ENCODE results near the gene GLYAT.
"Not testable (repeated sequence)": the region's sequence is repeated elsewhere in the genome, so short reads cannot be mapped to it uniquely, and the experiment has no call there.

GLYAT gene

DNA sequence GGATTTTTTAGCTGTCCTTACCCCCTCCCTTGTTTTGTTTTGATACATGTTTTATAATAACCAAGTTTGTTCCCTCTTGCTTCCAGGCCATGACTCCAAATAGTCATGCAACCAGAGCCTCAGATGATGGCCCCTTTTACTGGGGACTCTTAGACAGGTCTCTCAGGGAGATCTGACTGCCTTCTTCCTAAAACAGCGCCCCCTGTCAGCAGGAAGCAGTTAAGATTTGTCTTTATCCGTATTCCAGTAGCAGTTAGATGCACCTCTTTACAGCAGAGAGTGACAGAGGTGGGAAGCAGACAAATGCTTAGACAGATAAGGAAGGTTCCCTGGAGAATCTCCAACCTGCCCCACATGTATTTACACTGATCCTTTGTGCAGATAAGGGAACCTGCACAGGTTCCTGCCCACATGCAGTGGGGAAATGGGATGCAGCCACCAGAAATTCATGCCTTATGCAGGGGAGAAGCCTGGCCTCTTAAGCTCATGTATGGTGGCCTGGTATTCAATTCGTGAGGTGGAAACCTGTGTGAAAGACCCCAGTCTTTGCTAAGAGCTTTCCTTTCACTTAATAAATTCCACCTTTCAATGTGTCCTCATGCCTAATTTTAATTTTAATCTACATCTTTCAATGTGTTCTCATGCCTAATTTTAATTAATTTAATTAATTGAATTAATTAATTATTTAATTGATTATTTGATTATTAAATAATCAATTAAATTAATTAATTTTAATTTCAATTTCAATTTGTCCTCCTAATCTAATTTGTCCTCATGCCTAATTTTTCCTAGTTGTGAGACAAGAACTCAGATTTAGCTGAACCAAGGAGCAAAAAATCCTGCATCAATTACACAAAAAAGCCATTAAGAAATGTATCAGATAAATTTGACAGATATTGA lies 11.5 kb upstream of the GLYAT start:
- DNase-seq: no peak

DNA sequence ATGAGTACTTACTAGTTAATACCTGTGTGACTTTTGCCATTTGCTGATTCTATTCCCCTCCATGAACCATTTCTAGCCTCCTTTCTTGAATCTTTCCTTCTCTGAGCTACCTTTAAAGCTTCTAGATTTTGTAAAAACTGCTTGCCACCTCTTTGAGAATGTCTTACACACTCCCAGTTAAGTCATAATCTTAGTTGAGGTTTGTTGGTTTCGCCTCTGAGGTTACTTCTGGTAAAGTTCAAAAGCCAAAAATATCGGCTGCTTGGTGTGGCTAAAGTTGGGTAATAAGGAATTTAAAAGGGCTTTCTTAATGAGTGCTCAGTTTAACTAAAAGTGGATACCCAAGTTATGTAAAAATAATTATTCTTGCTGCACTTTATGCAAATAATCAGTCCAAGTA lies 10.4 kb upstream of the GLYAT start:
- DNase-seq: no peak

DNA sequence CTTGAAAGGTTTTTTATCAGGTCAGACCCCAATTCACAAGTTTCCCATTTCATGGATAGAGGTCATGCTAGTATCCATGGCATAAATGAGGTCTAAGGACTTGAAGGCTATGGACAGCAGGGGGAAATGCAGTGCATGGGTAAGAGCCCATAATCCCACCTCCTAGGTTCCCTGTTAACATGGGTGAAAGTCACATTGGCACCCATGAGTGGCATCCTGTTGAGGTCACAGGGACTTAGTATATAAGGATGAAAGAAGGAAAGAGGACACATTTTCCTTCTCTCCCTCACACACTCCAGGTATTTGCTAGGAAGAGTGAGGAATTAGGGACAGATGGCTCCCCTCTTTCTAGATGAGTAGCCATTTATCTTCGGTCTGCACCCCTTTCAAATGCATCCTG lies 9.4 kb upstream of the GLYAT start:
- DNase-seq: no peak

DNA sequence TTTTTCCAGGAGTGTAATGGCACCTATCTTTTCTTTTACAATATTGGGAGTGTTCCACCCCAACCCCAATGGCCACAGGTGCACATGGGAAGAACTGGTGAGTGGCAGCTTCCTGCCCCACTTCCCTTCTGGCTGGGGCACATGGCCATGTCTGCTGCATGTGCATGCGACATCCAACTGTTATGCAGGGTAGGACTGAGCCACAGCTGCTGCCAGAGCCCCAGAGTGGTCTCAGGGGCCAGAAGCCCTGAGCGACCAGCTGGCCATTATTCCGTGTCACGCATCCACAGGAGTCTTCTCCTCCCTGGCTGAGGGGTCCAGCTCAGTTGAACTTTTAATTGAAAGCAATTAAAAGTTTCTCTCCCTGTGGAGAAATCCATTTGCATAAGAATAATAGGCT lies 8.7 kb upstream of the GLYAT start:
- DNase-seq: no peak

DNA sequence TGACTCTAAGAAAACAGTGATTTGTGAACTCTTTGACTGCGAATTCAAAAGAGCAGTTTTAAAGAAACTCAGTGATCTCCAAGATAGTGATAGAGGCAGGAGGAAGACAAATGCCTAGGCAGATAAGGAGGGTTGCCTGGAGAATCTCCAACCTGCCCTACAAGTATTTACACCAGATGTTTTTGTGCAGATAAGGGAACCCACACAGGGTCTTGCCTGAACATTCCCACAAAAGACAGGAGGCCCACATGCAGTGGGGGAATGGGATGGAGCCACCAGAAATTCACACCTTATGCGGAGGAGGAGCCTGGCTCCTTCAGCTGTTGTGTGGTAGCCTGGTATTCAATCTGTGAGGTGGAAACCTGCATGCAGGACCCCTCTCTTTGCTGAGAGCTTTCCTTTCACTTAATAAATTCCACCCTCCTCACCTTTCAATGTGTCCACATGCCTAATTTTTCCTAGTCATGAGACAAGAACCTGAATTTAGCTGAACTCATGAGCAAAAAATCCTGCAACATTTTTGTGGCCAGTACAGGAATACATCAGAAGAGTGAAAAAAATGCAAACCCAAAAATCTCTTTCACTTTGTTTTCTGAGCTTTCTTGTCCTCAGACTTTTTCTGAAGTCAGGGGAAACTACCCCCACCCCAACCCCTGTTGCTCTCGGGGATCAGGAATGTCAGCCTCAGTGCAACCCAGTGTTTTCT lies 8.1 kb upstream of the GLYAT start:
- no peak for DNase-seq

DNA sequence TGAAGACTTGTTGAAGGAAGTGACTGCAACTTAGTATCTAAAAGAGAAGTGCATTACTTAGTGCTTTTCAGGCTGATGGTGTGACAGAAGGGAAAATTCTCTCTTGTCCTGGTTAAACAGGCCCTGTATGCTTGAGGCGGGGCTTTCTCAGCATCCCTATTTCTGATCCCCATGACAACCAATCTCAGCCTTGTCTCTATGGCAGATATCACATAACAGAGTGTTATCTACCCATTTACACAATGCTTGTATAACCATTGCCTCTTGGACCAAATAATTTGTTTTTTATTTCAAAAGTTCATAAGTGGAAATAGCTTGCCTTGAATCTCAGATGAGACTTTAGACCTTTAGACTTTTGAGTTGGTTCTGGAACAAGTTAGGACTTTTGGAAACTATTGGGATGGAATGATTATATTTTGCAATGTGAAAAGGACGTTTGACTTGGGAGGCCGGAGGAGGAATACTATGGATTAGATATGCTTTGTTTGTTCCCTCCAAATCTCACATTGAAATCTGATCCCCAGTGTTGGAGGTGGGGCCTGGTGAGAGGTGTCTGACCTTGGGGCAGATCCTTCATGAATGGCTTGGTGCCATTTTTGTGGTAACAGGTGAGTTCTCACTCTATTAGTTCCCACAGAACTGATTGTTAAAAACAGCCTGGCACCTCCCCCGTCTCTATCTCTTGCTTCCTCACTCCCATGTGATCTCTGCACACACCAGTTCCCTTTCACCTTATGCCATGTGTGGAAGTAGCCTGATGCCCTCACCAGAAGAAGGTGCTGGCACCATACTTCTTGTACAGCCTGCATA lies 3.1 kb upstream of the GLYAT start:
- no peak for DNase-seq

DNA sequence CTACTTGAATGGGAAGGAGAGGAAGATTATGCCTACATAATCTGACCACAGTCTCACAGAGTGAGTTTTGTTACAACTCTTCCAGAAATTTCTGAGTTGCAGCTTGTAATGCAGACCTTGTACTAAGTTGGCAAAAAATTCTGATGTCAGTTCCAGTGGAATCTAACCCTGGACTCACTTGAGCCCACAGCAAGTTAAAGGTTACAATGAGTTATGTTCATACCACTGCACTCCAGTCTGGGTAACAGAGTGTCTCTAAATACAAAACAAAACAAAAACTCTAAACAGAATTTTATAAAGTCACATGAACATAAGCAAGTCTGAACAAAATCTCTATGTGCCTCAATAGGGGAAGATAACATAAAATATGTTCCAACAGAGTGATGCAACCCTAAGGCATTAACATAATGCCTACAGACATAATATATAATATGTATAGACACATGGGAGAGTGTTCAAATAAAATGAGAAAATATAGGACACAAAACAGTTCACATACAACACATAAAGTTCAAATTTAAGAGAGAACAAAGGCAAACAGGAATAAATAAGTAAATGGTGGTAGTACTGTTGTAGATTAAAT lies 1.1 kb downstream of the GLYAT start:
- no peak for DNase-seq

DNA sequence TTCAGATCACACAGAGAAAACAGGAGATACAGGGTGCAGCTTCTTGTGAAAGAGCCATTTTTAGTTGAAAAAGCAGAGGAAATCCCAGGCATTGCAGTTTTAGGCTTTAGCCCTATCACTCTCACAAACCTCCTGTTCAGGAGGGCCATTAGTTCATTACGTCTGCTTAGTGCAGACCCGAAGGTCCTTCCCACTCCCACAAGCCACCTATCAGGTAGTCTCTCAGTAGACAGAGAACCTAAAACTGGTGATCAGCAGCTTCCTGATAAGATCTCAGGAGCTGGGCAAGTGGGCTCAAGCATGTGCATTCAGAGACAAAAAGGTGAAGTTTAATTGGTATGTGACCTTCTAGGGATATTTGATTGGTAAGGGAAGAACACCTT lies 4.3 kb downstream of the GLYAT start:
- DNase-seq: peak; percentile 27

DNA sequence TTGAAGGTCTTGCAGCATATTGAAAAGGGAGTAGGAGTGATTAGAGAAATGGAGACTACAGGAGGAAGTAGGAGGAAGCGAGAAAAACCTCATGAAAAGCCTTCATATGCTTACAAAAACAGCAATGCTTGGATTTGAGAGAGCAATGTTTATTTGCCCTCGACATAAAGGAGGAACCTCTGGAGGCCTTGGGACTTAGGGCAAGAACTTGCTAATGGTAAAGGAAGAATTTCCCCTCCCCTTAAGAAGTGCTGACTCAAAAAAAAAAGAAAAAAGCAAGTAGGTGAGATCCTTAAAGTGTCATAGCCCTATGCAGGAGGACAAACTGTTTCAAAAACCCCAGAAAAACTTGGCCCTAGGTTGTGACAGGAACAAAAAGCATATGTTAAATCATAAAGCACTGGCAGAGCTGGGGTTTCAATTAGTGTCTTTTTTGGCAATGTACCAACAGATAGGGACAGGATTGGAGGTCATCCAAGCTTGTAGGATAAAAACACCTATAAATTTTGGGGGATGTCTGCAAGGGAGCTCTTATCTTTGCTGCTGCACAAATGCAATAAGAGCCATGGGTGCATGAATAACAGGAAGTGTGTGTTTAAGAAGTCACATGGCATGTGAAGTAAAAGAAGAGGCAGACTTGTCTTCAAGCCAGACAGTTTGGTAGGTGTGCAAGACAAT lies 4.9 kb downstream of the GLYAT start:
- no peak for DNase-seq

DNA sequence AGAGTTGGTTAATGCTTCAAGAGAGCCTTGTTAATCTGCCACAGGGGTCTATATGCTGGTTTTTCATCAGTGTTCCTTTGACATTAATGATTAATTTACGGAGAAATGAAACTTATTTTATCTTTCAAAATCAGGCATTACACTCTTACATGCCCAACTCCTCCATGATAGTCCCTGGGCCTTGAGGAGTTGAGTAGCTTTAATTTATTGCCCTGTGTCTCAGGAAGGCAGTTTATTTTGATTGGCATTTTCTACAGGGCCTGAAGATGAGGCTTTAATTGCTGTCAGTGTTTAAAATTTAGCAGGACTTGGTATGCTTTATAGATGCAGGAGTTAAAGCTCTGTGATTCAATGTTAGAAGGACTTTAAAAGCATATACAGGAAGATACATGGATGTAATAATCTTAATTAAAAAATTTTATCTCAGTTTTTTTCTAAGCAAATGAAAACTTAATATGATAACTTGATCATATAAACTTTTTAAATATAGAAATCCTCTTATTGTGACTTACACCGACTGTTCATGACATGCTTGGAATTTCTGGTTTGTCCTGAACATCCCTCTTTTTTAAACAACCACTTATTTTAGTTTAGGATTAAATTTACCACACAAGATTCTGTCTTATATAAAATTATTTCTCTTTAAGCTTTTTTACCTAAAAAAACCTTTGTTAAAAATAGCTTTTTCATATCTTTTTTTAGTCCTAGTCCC lies 12.2 kb downstream of the GLYAT start:
- no peak for DNase-seq

DNA sequence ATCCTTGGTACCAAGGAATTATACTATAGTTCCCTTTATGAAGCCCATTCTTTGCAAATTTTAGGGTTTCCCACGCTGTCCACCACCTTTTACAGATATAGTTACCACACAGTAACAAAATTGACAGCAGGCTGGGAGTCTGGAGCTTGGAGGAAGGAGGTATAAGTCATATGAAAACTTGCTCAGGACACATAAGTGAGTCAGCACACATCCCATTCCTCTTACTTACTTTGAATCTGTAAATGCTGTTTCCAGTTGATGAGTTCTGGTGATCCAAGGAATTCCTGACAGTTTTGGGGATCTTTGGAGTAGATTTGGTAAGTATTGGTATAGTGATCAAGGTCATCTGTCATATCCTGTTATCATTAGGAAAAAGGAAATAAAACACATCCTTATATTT lies 19.2 kb downstream of the GLYAT start:
- DNase-seq: no peak

DNA sequence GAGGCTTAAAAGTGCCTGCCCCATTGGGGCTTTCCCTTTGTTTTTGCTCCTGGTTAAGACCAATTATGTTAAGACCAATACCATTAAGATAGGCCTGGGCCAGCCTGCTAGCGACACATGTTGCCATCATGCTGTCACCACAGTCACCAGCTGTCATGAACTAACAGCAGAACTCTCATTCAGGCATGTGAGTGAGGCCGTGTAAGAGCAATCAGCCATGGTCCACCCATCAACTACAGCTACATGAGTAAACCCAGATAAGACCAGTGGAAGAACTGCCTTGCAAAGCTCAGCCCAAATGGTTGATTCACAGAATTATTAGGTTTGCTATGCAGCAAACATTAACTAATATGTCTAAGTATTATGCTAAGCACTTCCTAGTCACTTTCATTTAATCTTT lies 19.9 kb downstream of the GLYAT start:
- DNase-seq: no peak

DNA sequence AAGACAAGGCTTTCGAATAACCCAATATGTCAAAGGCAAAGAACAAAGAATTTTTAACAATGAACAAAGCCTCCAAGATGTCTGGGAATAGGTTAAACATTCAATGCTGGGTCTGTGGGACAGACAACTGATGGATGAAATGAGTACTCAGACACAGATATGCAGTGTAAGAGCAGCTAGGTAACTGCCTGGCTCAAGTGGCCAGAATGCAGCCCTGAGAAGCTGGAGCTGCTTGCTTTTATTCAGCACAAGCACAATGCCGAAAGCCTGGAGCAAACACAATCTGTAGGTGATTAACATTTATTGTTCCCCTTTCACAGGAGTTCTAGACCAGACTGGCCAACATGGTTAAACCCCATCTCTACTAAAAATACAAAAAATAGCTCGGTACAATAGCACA lies 24.0 kb downstream of the GLYAT start:
- no peak for DNase-seq

DNA sequence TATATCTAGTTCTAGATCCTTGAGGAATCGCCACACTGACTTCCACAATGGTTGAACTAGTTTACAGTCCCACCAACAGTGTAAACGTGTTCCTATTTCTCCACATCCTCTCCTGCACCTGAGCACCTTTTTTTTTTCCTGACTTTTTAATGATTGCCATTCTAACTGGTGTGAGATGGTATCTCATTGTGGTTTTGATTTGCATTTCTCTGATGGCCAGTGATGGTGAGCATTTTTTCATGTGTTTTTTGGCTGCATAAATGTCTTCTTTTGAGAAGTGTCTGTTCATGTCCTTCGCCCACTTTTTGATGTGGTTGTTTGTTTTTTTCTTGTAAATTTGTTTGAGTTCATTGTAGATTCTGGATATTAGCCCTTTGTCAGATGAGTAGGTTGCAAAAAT lies 34.9 kb downstream of the GLYAT start:
- not testable (repeated sequence) for DNase-seq

DNA sequence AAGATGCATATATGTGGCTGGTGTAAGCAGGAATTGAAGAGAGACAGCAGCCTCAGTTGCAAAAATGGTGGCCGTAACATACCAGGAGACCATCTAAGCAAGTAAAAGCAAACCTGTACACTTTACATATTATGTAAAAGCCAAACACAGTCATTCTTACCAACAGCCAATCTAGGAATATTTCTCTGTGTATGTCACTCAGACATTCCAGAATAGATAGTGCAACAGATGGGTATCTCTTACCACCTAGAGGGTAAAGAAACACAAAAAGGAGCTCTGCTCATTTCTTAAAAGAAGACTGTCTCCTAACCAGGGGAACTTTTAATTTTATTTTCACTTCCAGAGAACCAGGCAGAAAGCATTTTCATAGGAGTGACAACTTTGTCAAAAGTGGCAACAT lies 38.7 kb downstream of the GLYAT start:
- no peak for DNase-seq

DNA sequence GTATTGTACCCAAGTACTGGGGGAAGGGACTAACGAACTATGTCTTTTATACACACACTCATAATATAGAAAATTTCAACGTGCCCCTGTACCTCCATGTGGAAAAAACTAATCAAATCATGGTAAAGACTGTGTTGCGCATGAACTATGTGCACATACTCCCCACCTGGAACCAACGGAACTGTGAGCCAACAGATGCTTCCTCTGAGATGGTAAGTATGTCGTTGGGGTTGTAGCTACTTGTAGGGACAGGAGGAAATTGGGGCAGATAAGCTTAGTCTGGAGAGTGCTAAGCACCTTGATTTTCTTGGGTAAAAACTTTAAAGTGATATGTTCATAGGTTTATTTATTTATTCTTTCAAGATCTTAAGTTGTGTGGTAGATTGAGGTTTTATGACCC lies 40.1 kb downstream of the GLYAT start:
- no peak for DNase-seq

DNA sequence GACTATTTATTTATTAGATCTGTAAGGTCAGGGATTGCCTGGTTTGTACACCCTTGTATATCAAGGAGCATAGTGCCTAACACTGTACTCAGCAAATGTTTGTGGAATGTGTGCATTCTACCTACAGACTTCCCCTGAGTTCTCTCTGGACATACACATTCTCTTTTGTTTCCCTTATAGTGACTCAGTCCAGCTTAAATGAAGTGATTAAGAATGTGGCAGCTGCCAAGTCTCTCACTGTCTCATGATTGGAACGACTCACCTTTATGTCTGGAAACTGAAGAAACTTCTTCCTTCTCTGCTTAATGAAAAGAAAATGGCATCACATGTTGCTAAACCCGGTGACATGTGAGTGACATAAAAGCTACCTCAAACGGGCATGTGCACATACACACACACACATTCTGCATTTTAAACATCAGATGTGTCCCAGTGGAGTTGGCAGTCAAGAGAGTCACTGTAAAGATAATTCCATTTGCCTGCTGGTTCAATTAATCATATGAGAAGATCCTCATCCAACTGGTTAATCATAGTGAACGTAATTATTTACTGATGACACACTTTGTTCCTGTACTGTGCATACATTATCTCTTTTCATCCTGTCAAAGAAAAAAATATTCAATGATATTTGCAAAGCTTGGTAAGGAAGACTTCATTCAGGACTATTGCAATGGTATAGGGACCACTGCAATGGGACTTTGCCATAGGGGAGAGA lies 42.8 kb downstream of the GLYAT start:
- no peak for DNase-seq

DNA sequence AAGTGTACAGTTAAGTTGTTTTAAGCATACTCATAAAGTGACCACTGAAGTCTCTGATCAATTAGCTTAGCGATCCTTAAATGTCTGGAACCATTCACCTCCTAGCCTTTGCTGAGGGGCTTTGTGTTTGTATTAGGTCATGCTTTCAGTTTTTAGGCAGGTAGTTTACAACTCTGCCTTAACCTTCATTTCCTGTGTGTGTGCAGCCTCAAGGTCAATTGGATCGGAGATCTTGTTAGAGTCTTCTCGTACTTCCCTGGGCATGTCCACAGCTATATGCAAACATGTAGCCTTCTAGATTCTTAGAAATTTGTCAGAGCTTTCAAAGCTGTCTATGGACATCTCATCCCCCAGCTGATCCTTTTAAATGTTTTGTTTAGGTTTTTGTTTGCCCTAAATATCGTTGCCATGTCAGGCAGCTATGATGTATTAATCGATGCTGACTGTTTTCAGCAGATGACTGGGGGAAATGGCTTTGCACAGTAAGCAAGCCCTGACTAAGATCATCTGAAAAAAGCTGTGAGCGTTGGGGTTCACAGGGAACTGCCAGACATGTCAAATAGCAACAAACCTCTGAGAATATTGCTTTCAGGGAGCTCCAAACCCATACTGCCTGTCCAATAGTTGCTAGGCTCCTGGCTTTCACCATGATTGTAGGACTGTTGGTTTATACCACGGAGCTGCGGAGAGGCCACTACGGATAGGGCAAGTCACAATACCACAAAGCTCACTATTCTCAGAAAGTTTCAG lies 45.6 kb downstream of the GLYAT start:
- no peak for DNase-seq

DNA sequence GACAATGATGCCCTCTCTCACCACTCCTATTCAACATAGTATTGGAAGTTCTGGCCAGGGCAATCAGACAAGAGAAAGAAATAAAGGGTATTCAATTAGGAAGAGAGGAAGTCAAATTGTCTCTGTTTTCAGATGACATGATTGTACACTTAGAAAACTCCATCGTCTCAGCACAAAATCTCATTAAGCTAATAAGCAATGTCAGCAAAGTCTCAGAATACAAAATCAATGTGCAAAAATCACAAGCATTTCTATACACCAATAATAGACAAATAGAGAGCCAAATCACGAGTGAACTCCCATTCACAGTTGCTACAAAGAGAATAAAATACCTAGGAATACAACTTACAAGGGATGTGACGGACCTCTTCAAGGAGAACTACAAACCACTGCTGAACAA lies 49.1 kb downstream of the GLYAT start:
- DNase-seq: not testable (repeated sequence)

DNA sequence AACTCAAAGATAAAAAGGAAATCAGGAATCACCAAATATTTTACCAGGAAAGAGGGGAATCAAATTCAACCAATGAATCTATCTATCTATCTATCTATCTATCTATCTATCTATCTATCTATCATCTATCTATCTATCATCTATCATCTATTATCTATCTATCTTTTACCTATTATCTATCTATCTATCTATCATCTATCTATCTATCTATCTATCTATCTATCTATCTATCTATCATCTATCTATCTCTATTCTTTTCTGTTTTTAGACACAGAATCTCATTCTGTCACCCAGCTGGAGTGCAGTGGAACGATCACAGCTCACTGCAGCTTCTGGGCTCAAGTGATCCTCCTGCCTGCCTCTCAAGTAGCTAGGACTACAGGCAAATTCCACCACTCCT lies 54.2 kb downstream of the GLYAT start:
- not testable (repeated sequence) for DNase-seq

All from CD4-positive, alpha-beta T cell treated with Interleukin-17A for 4 hours (primary cell).